RPMI7951 (cell line): Measurements from ENCODE around the gene MTMR2. TPM values are rescaled to one million over a fixed set of nuclear protein-coding genes. Genes with fewer than 3 reads are reported as not detected.

Experiments
- total RNA-seq: library from RNA; depleted of rRNA; stranded (reverse); fragments of >200 nt; shearing (Covaris generic); gene quantifications from 2 replicates; pipeline ENCODE4 v1.2.3, GENCODE V29; 2014; rRNA removed

MTMR2 gene
- total RNA-seq, 1 experiment from 2014 or later = 42.7 TPM

Other genes with a start within 250 kb of the MTMR2 start
- 21.4 and 31.0 TPM in 2 replicates for gene FAM76B, start 134.3 kb downstream of the MTMR2 start, total RNA-seq
- 51.1 and 58.3 TPM in 2 replicates for gene CEP57, start 133.6 kb downstream of the MTMR2 start, total RNA-seq